OCI-LY1 (cell line): ENCODE data around the gene SCRN2.

Source experiments
- H2AFZ ChIP-seq: fragments of 200-600 bp; sonication (generic), shearing (Covaris generic); 2 replicates; pipeline ENCODE4 v1.6.0; 2014; ENCODE audit warnings: antibody characterized with exemption, mild to moderate bottlenecking, low read length
- H3F3A ChIP-seq: fragments of 200-600 bp; sonication (generic), shearing (Covaris generic); 2 replicates; pipeline ENCODE4 v1.6.0; 2014; ENCODE audit warnings: mild to moderate bottlenecking, antibody characterized with exemption, low read length, moderate library complexity; ENCODE audit not compliant: insufficient read depth
- H3K27ac ChIP-seq: fragments of 200-600 bp; sonication (generic); 2 replicates; pipeline ENCODE4 v1.5.1; 2014; ENCODE audit warnings: low read length, mixed run types, mild to moderate bottlenecking, low read depth; ENCODE audit not compliant: poor library complexity, severe bottlenecking
- H3K27me3 ChIP-seq: fragments of 200-600 bp; sonication (generic); 2 replicates; pipeline ENCODE4 v1.6.0; 2014; ENCODE audit warnings: antibody characterized with exemption, mild to moderate bottlenecking, low read length, moderate library complexity; ENCODE audit not compliant: insufficient read depth
- H3K36me3 ChIP-seq: fragments of 200-600 bp; sonication (generic); 2 replicates; pipeline ENCODE4 v1.6.1; 2014; ENCODE audit warnings: mild to moderate bottlenecking, antibody characterized with exemption, low read length, moderate library complexity, mixed read lengths; ENCODE audit not compliant: insufficient read depth
- H3K4me1 ChIP-seq: fragments of 200-600 bp; sonication (generic); 2 replicates; pipeline ENCODE4 v1.5.1; 2014; ENCODE audit warnings: mild to moderate bottlenecking, low read length, moderate library complexity; ENCODE audit not compliant: insufficient read depth, severe bottlenecking
- H3K4me2 ChIP-seq: fragments of 200-600 bp; sonication (generic), shearing (Covaris generic); 2 replicates; pipeline ENCODE4 v1.6.1; 2014; ENCODE audit warnings: low read length
- H3K4me3 ChIP-seq: fragments of 200-600 bp; sonication (generic); 2 replicates; pipeline ENCODE4 v1.5.1; 2014; ENCODE audit warnings: low read length, low read depth, mild to moderate bottlenecking, mixed read lengths; ENCODE audit not compliant: poor library complexity, severe bottlenecking
- H3K79me2 ChIP-seq: fragments of 200-600 bp; shearing (Covaris generic); 2 replicates; pipeline ENCODE4 v1.6.1; 2016; ENCODE audit warnings: mixed run types, low read length, mixed read lengths; ENCODE audit not compliant: insufficient read depth
- H3K9ac ChIP-seq: fragments of 200-600 bp; sonication (generic), shearing (Covaris generic); 2 replicates; pipeline ENCODE4 v1.6.1; 2014; ENCODE audit warnings: mild to moderate bottlenecking, low read length, mixed read lengths
- H3K9me2 ChIP-seq: fragments of 200-600 bp; sonication (generic), shearing (Covaris generic); 2 replicates; pipeline ENCODE4 v1.6.1; 2014; ENCODE audit warnings: low read depth, mild to moderate bottlenecking, low read length, mixed read lengths
- H3K9me3 ChIP-seq: fragments of 200-600 bp; shearing (Covaris generic); 2 replicates; pipeline ENCODE4 v1.6.1; 2014; ENCODE audit warnings: low read length, mixed read lengths
- H4K20me1 ChIP-seq: fragments of 200-600 bp; sonication (generic), shearing (Covaris generic); 2 replicates; pipeline ENCODE4 v1.6.0; 2016; ENCODE audit warnings: mild to moderate bottlenecking, low read length; ENCODE audit not compliant: insufficient read depth
- CTCF ChIP-seq: fragments of 200-600 bp; sonication (generic), shearing (Covaris generic); IDR thresholded peaks from 2 replicates; pipeline ENCODE4 v1.5.1; 2017; ENCODE audit warnings: mild to moderate bottlenecking, antibody characterized with exemption, low read length, moderate library complexity, mixed read lengths
- EZH2 ChIP-seq: fragments of 200-600 bp; sonication (generic), shearing (Covaris generic); IDR thresholded peaks from 2 replicates; pipeline ENCODE4 v1.8.0; 2017; ENCODE audit warnings: borderline replicate concordance, mixed run types, mild to moderate bottlenecking, antibody characterized with exemption, low read length, moderate library complexity, mixed read lengths

SCRN2 gene

GRCh38 chr17:47822785-47823184, 18.3 kb downstream of the SCRN2 start:
- Histone ChIP-seq H3K27ac (no peak overlapping the region), H3K79me2 (no peaks in the 10 kb centered on the region), H3K4me3 (no peak overlapping the region), H3K4me2 (no peak overlapping the region), H3K27me3 (no peaks in the 10 kb centered on the region), H3K9me3 (no peaks in the 10 kb centered on the region), H3K4me1 (peaks cover 21% of the 10 kb centered on the region), H2AFZ (no peak overlapping the region), H3K9me2 (no peaks in the 10 kb centered on the region), H3F3A (no peaks in the 10 kb centered on the region), H3K9ac (no peak overlapping the region; the same call in 1 of the 2 replicates), H4K20me1 (no peaks in the 10 kb centered on the region), H3K36me3 (peaks cover 44% of the 10 kb centered on the region; the same call in 1 of the 2 replicates)
- TF ChIP-seq CTCF (no peak), EZH2 (no peak)

GRCh38 chr17:47821424-47822391, 19.4 kb downstream of the SCRN2 start, which contains the start of gene OSBPL7:
TSS of gene OSBPL7 (minus strand) at chr17:47821794. CDS start at chr17:47820278, 1,516 bp downstream.
- Histone ChIP-seq H3K36me3 (peaks cover 44% of the 10 kb centered on the region; the same call in 1 of the 2 replicates), H3K27me3 (no peaks in the 10 kb centered on the region), H3K4me3 (peak within 1 kb of the TSS; percentile 97), H3K9me3 (no peaks in the 10 kb centered on the region), H2AFZ (0 out of 2 replicates have a peak within 1 kb of the TSS, but pooled peaks have one; percentile 12), H3K4me2 (peak within 1 kb of the TSS; percentile 99), H3K4me1 (peaks cover 21% of the 10 kb centered on the region), H3F3A (no peaks in the 10 kb centered on the region), H3K79me2 (no peaks in the 10 kb centered on the region), H4K20me1 (no peaks in the 10 kb centered on the region), H3K9ac (peak within 1 kb of the TSS; percentile 94), H3K27ac (peak within 1 kb of the TSS; percentile 16), H3K9me2 (no peaks in the 10 kb centered on the region)
- TF ChIP-seq CTCF (peak; percentile 61), EZH2 (no peak)

- no peak for TF ChIP-seq EZH2
- no peak for TF ChIP-seq CTCF
- H2AFZ ChIP-seq = no peak overlapping the region
- H3F3A ChIP-seq = no peaks in the 10 kb centered on the region
- peaks cover 21% of the 10 kb centered on the region for H3K4me1 ChIP-seq
- peaks cover 44% of the 10 kb centered on the region; the same call in 1 of the 2 replicates for H3K36me3 ChIP-seq
- H3K9me3 ChIP-seq = no peaks in the 10 kb centered on the region
- H3K4me2 ChIP-seq = peak overlapping the region; percentile 99
- peak overlapping the region; percentile 94 for H3K9ac ChIP-seq
- H3K27ac ChIP-seq = no peak overlapping the region
- no peaks in the 10 kb centered on the region for H3K79me2 ChIP-seq
- no peaks in the 10 kb centered on the region for H4K20me1 ChIP-seq
- H3K27me3 ChIP-seq = no peaks in the 10 kb centered on the region
- no peaks in the 10 kb centered on the region for H3K9me2 ChIP-seq
- peak overlapping the region; percentile 97 for H3K4me3 ChIP-seq
Measured at GRCh38 chr17:47821031-47821423, 20.0 kb downstream of the SCRN2 start.
